ENCODE measurements around the gene GALNTL6. TPM values are rescaled to one million over a fixed set of nuclear protein-coding genes. Genes with fewer than 3 reads are reported as not detected.

GALNTL6 gene
- total and polyA plus RNA-seq, 2 of the 4 experiments (the other 2 are of a cell fraction), result under 0.01 TPM; not detected in 1

- dilution Hi-C loops (cut with HindIII; ENCODE audit: low sequenced_read_pairs, unreplicated experiment), result no loop called here
- H3K18ac ChIP-seq (ENCODE audit: low read depth, low read length), result no peak overlapping the region
- H3K9me3 ChIP-seq (ENCODE audit: control insufficient read depth, insufficient read depth, low read length), result no peaks in the 10 kb centered on the region; the same call in 1 of the 2 replicates
- intact Hi-C loops (cut with micrococcal nuclease), result no loop called here
- H2BK5ac ChIP-seq (ENCODE audit: low read depth, low read length, poor library complexity, severe bottlenecking), result no peak overlapping the region
- no peak overlapping the region for H2AFZ ChIP-seq (replicated peaks; ENCODE audit: low read length, poor library complexity)
- no peak overlapping the region for H2BK20ac ChIP-seq (ENCODE audit: low read depth, low read length)
- ATAC-seq (ENCODE audit: low read depth), result peak; percentile 94
- H3K79me1 ChIP-seq (ENCODE audit: low read depth in 1 of 2, low read length in 2 of 2), result no peaks in the 10 kb centered on the region
- no peak overlapping the region for H3K14ac ChIP-seq (replicated peaks; ENCODE audit: low read depth, low read length)
- H3K36me3 ChIP-seq (ENCODE audit: control insufficient read depth, insufficient read depth, low read length), result no peaks in the 10 kb centered on the region
- in situ Hi-C loops (cut with MboI; ENCODE audit: low sequenced_read_pairs), result no loop called here
- no peak overlapping the region for H3K4me3 ChIP-seq (ENCODE audit: insufficient read depth, low read depth, low read length)
- no peak overlapping the region for H3K56ac ChIP-seq (ENCODE audit: extremely low read depth, insufficient read depth, low read length)
- H4K8ac ChIP-seq (ENCODE audit: low read depth in 2 of 2, low read length in 2 of 2), result no peak overlapping the region
- no peak overlapping the region for H2BK15ac ChIP-seq (ENCODE audit: low read depth, low read length)
- no peak overlapping the region for H2BK120ac ChIP-seq (ENCODE audit: low read depth, low read length)
- H3K4me1 ChIP-seq (ENCODE audit: control insufficient read depth, insufficient read depth, low read length), result peaks cover 5% of the 10 kb centered on the region
- BruUV-seq (replicated peaks), result no TSS peak
- H3K9ac ChIP-seq (ENCODE audit: low read depth, low read length), result no peak overlapping the region
- POLR2A ChIA-PET (ENCODE audit: unreplicated experiment), result no interaction called here
- H3K27me3 ChIP-seq (ENCODE audit: control insufficient read depth, insufficient read depth, low read length), result peaks cover 22% of the 10 kb centered on the region
- no peak overlapping the region for H3K27ac ChIP-seq (ENCODE audit: insufficient read depth, low read length)
- H4K5ac ChIP-seq (ENCODE audit: low read depth, low read length), result no peak overlapping the region
- H4K20me1 ChIP-seq (ENCODE audit: insufficient read depth, low read length), result 0 out of 2 replicates have a peak, but pooled peaks cover 3% of the 10 kb centered on the region
- peak overlapping the region; percentile 11 for H2AK9ac ChIP-seq (replicated peaks; ENCODE audit: low read depth, low read length, poor library complexity)
- H3K4ac ChIP-seq (ENCODE audit: low read depth, low read length), result no peak overlapping the region
- peak overlapping the region; percentile 75 for H3K4me2 ChIP-seq (ENCODE audit: low read depth, low read length)
- CTCF ChIA-PET, result interaction anchor here (0.9 to 1.0 kb wide), 2 partner anchors 8 to 112 kb away, joined by 3 to 4 read pairs; no protein-coding TSS in a partner anchor
- H2AK5ac ChIP-seq (ENCODE audit: low read depth, low read length), result no peak overlapping the region
- WGBS, 2 experiments (ENCODE audit: extremely low coverage in 2 of 2, insufficient read length in 1 of 2), result 72% methylated on average over 2 of the region's 10 CpGs; no CpG with 5 or more reads in 1 of the 2 experiments
- peak; percentile 96 for DNase-seq
- H4K91ac ChIP-seq (ENCODE audit: insufficient read depth, low read depth, low read length), result no peak overlapping the region
- no peak overlapping the region for H3K23ac ChIP-seq (ENCODE audit: low read depth, low read length)
- H3K9me1 ChIP-seq (ENCODE audit: insufficient read depth, low read length), result no peaks in the 10 kb centered on the region; the same call in 1 of the 2 replicates
- TF ChIP-seq CEBPB (IDR thresholded peaks at IDR 0.05; ENCODE audit: low read depth, low read length), result 0 out of 2 replicates have a peak, but pooled peaks have one; percentile 22
- TF ChIP-seq CHD1 (IDR thresholded peaks at IDR 0.05; ENCODE audit: low read depth, low read length), result no peak
- no peak for TF ChIP-seq USF2 (IDR thresholded peaks at IDR 0.05; ENCODE audit: low read depth, low read length)
- TF ChIP-seq FOS (IDR thresholded peaks at IDR 0.05; ENCODE audit: low read depth, low read length), result no peak
- no peak for TF ChIP-seq RFX5 (IDR thresholded peaks at IDR 0.05; ENCODE audit: low read depth, low read length)
- no peak for TF ChIP-seq MXI1 (IDR thresholded peaks at IDR 0.05; ENCODE audit: borderline replicate concordance, low read depth, low read length)
- TF ChIP-seq SMC3 (IDR thresholded peaks at IDR 0.05; ENCODE audit: low read depth, low read length), result no peak
- no peak for TF ChIP-seq RAD21 (IDR thresholded peaks at IDR 0.05; ENCODE audit: low read length)
- TF ChIP-seq POLR2A (IDR thresholded peaks at IDR 0.05; ENCODE audit: low read depth, low read length), result no peak
- peak; percentile 99 for TF ChIP-seq RCOR1 (IDR thresholded peaks at IDR 0.05; ENCODE audit: insufficient replicate concordance, low read length)
- no peak for TF ChIP-seq CTCF (conservative IDR thresholded peaks at IDR 0.05; ENCODE audit: low read depth, low read length)
- TF ChIP-seq MAZ (IDR thresholded peaks at IDR 0.05; ENCODE audit: borderline replicate concordance, low read depth, low read length), result no peak
- TF ChIP-seq MAFK (IDR thresholded peaks at IDR 0.05; ENCODE audit: low read depth, low read length), result no peak
- TF ChIP-seq BHLHE40 (IDR thresholded peaks at IDR 0.05; ENCODE audit: low read depth, low read length), result no peak
- TF ChIP-seq ELK1 (IDR thresholded peaks at IDR 0.05; ENCODE audit: borderline replicate concordance, low read depth, low read length), result no peak
These were observed 1149.6 kb downstream of the GALNTL6 start for GRCh38 chr4:172962564-172963353.
